ENCODE results near the gene SLX4IP.
A peak's percentile ranks its signal among the peaks of the same experiment; 100 is the strongest.

The SLX4IP gene

DNA sequence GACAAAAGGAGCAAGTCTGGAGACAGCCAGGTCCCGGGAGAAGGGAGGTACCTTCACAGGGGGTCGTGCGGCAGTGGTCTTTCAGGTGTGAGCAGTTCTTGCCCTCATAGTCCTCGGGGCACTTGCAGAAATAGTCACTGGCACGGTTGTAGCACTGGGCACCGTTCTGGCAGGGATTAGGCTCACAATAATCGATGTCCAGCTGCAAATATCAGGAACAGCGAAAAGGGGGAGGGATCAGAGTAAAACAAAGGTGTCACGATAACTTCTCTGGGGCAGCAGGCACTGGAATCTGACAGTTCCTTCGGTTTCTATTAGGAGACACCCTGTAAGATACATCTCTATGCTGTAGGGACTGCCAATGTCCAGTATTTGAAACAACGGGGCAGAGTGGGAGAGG lies 212.8 kb downstream of the SLX4IP start:
- H3K36me3 ChIP-seq (replicated peaks), result peaks cover 82% of the 10 kb centered on the region
- TF ChIP-seq, protein P1, sequence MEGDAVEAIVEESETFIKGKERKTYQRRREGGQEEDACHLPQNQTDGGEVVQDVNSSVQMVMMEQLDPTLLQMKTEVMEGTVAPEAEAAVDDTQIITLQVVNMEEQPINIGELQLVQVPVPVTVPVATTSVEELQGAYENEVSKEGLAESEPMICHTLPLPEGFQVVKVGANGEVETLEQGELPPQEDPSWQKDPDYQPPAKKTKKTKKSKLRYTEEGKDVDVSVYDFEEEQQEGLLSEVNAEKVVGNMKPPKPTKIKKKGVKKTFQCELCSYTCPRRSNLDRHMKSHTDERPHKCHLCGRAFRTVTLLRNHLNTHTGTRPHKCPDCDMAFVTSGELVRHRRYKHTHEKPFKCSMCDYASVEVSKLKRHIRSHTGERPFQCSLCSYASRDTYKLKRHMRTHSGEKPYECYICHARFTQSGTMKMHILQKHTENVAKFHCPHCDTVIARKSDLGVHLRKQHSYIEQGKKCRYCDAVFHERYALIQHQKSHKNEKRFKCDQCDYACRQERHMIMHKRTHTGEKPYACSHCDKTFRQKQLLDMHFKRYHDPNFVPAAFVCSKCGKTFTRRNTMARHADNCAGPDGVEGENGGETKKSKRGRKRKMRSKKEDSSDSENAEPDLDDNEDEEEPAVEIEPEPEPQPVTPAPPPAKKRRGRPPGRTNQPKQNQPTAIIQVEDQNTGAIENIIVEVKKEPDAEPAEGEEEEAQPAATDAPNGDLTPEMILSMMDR (IDR thresholded peaks at IDR 0.05; ENCODE audit: low read depth, low read length, missing control alignments), result no peak
- no peaks in the 10 kb centered on the region for H3K27me3 ChIP-seq (replicated peaks)
- DNase-seq, result no peak
- H3K4me3 ChIP-seq (ENCODE audit: low read depth, low read length), result no peak overlapping the region
- in situ Hi-C loops (cut with HindIII; ENCODE audit: low pct_ligation_motif_present, low sequenced_read_pairs), result no loop called here
- H3K27ac ChIP-seq, result peak overlapping the region; percentile 99

GRCh38 chr20:10648651-10649050 lies 213.5 kb downstream of the SLX4IP start:
- peak overlapping the region; percentile 99 for H3K27ac ChIP-seq
- DNase-seq, result peak; percentile 92
- H3K36me3 ChIP-seq (replicated peaks), result peaks cover 79% of the 10 kb centered on the region
- H3K4me3 ChIP-seq (ENCODE audit: low read depth, low read length), result no peak overlapping the region
- in situ Hi-C loops (cut with HindIII; ENCODE audit: low pct_ligation_motif_present, low sequenced_read_pairs), result no loop called here
- no peaks in the 10 kb centered on the region for H3K27me3 ChIP-seq (replicated peaks)
- TF ChIP-seq, protein P1 (IDR thresholded peaks at IDR 0.05; ENCODE audit: low read depth, low read length, missing control alignments), result no peak

GRCh38 chr20:10649080-10649796 lies 214.1 kb downstream of the SLX4IP start:
- peak overlapping the region; percentile 99 for H3K27ac ChIP-seq
- TF ChIP-seq, protein P1 (IDR thresholded peaks at IDR 0.05; ENCODE audit: low read depth, low read length, missing control alignments), result no peak
- in situ Hi-C loops (cut with HindIII; ENCODE audit: low pct_ligation_motif_present, low sequenced_read_pairs), result no loop called here
- H3K4me3 ChIP-seq (ENCODE audit: low read depth, low read length), result no peak overlapping the region
- peaks cover 75% of the 10 kb centered on the region for H3K36me3 ChIP-seq (replicated peaks)
- no peak for DNase-seq
- no peaks in the 10 kb centered on the region for H3K27me3 ChIP-seq (replicated peaks)

GRCh38 chr20:10649797-10650160 lies 214.7 kb downstream of the SLX4IP start:
- peak; percentile 83 for DNase-seq
- in situ Hi-C loops (cut with HindIII; ENCODE audit: low pct_ligation_motif_present, low sequenced_read_pairs), result no loop called here
- H3K27ac ChIP-seq, result peak overlapping the region; percentile 99
- no peak overlapping the region for H3K4me3 ChIP-seq (ENCODE audit: low read depth, low read length)
- H3K27me3 ChIP-seq (replicated peaks), result no peaks in the 10 kb centered on the region
- H3K36me3 ChIP-seq (replicated peaks), result peaks cover 74% of the 10 kb centered on the region
- TF ChIP-seq, protein P1 (IDR thresholded peaks at IDR 0.05; ENCODE audit: low read depth, low read length, missing control alignments), result no peak

DNA sequence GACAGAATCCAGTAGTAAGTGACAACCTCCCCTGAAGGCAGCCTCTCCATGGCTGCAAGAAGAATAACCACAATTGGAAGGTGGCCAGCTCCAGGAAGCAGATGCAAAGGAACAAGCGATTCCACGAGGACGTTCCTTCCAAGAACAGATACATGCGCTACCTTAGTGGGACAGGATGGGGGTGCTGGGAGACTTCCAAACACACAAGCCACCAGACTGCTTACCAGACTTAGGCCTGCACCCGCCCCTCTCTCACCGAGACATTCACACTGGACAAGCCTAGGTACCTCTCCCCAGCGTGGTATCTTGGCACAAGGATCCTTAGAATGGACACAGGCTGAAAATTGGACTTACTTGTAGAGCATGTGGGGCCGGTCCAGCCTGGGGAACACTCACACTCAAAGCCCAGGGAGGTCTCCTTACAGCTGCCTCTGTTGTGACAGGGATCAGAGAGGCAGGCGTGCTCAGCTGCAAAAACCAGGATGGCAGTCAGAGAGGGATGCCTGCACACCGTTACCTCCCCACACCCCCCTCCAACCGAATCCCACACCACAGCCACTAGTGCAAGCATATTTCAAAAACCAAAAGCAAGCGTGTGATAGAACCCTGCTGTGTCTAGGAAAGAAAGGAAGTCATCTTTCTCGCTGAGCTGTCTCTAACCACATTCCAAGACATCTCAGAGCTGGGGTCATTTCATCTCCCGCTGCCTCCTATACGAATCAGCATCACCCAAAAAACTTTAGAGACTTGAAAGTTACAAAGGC lies 216.3 kb downstream of the SLX4IP start:
- peaks cover 72% of the 10 kb centered on the region for H3K36me3 ChIP-seq (replicated peaks)
- H3K27ac ChIP-seq, result peak overlapping the region; percentile 99
- H3K27me3 ChIP-seq (replicated peaks), result no peaks in the 10 kb centered on the region
- no peak overlapping the region for H3K4me3 ChIP-seq (ENCODE audit: low read depth, low read length)
- in situ Hi-C loops (cut with HindIII; ENCODE audit: low pct_ligation_motif_present, low sequenced_read_pairs), result no loop called here
- peak; percentile 73 for DNase-seq
- TF ChIP-seq, protein P1 (IDR thresholded peaks at IDR 0.05; ENCODE audit: low read depth, low read length, missing control alignments), result peak; percentile 6
